CD4-positive, alpha-beta T cell treated with Interleukin-6 at 100 ng/mL for 8 hours (primary cell): Measurements from ENCODE around the gene METTL4.
A peak's percentile ranks its signal among the peaks of the same experiment; 100 is the strongest.

Experiments
- DNase-seq: peaks from one replicate; pipeline ENCODE4 v3.0.0-alpha.2; 2020; ENCODE audit warnings: mixed read lengths, low spot score

The METTL4 gene

DNA sequence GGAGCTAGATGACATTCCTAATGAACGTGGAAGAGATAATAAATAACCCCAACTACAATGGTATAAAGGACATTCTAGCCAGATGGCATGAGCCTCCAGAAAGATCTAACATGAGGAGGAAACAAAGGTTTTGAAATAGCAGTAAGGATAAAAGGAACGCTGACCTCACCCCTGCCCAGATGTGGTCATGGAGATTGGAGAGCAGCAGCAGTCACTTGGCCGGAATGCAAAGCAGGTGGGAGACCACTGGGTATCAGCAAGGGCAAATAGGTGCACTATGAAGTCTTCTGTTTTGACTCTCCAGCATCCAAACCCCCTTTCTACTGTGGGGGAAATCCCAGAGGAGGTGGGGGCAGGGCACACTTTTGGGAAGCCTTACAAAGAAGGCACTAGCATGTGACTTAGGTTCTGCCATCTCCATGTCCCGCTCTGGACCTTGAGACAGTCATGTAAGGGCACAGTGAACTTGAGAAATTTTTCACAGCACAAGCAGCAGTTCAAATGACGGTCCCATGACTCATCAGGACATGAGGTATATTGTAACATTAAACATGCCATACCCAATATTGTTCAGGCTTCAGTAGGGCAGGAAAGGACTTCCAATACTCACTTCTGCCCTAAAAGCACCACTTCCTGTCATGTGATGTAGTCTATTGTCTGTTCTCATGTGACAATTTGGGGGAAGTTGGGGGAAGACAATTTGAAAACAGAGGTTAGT lies 55.2 kb downstream of the METTL4 start:
- DNase-seq = peak; percentile 15

DNA sequence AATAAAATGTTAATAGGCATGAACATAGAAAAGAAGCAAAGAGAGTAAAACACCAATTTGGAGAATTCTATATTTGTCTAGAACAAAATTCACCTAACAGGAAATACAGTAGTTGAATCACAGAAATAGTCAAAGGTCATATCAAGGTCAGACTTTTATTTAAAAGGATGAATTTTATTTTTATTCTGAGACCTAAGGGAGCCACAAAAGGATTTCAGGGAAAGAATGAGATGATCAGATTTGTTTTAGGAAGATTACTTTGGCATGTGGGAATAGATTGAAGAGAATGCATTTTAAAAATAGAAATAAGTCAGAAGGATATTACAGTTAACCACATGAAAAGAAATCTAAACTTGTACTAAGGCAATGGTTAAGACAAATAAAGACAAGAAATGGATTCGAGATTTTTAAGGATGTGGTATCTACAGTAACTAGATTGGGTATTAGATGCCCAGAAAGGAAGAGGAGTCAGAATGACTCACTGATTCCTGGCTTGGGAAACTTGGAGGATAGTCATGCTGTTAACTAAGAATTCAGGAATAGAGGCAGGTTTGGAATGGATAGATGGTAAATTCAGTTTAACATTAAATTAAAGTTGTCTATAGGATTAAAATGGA lies 56.0 kb downstream of the METTL4 start:
- DNase-seq = no peak

DNA sequence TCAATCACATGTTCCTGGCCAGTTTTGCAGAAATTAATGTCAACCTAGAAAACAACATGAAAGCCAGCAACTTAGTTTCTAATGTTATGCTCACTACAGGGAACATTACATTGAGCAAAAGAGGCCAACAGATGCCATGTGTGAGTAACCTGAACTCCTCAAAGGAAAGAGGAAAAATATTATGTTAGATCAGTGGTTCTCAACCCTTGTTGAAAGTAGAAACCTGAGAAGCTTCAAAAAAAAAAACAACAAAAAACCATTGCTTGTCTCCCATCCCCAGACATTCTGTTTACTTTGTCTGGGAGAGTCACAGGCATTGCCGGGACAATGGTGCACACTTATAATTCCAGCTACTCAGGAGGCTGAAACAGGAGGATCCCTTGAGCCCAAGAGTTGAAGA lies 57.7 kb downstream of the METTL4 start:
- no peak for DNase-seq

DNA sequence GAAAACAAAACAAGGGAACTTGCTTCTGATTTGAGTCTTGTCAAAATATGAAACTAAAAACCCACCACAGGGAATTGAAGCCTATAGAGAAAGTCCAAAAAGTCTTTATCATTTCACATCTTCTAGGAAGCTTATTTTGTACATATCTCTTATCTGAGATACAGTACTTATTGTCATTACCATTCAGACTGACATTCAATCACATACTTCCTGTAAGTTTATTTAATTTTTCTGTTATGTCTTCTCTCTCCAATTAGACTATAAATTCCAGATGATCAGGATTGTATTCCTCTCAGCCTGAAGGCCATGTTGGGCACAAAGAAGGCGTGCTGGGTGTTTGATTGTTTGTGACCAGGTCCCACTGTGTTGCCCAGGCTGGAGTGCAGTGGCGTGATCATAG lies 59.2 kb downstream of the METTL4 start:
- no peak for DNase-seq

DNA sequence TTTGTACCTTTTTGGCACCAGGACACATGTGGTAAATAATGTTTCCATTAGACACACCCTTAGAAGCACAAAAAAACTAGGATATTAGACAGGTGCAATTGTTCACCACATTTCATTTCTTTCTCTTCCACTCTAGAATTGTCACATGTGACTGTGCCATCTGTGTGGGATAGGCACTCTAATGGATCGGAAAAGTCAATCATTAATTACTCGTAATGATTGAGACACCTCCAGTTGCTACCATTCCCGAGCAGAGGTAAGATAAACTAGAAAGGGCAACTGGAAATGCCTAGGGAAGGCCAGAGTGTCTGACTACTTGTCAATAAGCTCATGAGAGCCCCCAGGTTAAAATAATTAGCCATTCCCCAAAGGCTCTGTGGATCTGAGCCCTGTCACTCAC lies 59.9 kb downstream of the METTL4 start:
- no peak for DNase-seq

DNA sequence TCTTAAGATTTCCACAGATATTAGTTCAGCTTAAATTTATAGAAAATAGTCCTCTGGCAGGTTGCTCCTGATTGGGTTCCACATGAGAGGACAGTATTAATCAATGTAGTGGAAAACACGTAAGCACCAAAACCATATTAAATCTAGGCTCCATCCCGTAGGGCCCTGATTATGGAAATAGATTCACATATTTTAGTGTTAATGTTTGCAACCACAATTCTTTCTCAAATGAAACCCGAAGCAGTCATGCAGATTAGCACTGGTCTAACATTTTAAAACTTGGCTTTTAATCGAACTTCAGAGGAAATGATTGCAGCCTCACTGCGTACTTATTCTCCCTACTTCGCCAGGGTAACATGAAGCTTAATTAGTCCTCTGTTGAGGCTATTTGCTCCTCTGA lies 60.9 kb downstream of the METTL4 start:
- no peak for DNase-seq

DNA sequence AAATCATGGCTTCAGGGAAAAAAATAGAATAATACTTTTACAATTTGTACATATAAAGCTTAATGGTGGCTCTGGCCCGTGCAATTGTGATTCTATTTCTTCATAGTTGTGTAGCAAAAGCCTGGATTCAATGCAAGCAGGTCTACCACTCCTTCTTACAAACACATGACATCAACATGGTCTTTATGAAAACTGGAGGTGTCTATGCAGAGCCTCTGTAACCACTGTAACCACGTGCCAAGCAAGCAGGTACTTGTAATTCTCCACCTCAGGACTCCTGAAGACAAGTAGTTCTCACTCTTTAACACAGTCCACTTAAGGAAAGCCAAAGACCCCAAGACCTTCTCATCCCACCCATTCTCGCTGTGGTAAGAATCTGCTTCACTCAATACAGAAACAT lies 62.6 kb downstream of the METTL4 start:
- DNase-seq = no peak

DNA sequence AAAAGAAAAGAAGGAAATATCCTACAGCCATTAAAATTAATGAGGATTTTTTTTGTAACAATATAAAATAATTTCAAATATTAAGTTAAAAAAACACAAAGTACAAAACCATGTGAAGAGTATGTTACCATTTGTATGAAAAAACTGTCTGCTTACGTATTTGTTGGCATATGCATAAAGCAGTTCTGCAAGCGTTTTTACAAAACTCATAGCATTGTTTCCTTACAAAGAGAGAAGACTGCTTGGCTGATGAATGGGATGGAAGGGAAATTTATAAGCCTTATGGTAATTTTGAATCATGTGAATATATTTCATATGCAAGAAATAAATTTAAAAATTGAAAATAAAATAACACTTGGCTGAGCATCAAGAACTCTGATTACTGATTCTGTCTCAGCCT lies 63.1 kb downstream of the METTL4 start:
- no peak for DNase-seq

DNA sequence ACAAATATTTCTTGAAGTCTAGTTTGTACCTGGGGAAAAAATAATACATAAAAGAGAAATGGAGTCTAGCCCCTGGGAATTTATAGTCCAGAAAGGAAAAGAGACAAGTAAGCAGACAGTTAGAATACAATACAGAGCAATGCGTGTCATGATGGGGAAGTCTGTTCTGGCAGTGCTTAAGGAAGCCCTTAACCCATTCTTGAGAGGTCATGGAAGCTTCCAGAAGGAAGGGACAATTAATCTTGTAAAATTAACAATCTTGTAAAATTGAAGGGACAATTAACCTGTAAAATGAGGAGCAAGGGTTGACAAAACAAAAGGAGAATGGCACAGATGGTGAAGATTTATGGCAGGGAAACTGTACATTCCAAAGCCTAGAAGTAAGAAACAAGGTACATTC lies 66.7 kb downstream of the METTL4 start:
- DNase-seq = no peak

DNA sequence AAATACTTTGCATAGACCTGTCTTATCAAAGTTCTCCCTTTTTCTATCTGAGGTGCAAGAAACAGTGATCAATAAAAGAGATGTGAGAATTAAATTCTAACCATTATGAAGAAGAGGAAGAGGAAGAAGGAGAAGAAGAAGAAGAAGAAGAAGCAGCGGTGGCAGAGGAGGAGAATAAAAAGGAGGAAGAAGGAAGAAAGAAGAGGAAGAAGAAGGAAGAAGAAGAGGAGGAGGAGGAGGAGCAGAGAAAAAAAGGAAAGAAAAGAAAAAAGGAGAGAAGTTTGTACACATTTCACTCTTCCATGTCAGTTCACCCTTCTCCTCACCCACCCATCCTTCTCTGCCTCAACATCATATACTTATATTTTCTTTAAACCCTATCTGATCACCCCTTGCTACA lies 68.4 kb downstream of the METTL4 start:
- DNase-seq = no peak

DNA sequence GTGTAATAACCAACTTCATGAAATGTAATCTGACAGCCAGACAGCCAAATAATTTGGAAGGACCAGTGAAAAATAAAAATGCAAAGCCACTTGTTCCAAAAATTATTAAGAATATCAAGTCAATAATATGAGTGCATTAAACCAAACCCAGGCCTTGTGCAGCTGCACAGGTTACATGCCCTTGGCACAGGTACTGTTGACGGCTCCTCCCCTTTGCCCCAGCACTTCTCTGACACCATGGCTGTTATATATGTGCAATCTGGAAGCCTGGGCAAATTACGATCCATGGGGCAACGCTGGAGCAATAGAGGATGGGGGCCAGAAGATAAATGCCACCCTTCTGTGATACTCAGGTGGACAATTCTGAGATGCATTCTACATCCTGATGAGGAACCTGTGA lies 68.9 kb downstream of the METTL4 start:
- DNase-seq = no peak

DNA sequence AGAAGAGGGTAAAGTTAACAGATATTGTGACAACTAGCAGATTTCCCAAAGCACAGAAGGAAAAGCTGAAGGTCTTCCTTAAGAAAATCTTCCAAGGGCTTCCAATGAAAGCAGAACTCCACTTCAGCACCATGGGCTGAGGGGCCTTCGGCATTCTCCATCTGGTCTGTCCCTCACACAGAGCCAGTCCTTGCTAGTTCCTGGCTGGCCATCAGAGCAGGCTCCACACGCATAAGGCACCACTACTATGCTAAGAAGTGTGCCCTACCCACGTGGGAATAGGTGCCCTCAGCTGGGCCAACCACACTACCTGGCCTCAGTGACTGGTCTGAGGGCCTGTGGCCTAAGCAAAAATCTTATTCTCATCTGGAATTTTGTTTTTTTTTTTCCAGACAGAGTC lies 73.5 kb downstream of the METTL4 start:
- DNase-seq = no peak

DNA sequence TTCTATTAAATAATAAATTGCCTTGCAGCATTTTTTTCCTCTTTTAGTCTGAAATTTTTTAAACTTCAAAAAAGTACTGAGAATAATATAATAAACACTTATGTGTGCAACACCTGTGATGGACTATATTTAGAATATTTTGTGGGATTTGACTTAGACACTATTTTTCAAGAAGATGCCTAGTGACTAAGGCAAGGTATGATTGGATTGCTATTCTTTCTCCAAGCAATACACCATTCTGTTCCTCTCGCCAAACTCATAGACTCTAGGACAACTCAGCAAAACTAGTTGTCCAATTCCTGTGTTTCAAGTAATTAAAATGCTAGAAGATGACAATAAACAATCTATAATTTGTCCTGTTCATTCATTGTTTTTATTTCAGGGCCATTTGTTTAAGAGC lies 75.9 kb downstream of the METTL4 start:
- no peak for DNase-seq

DNA sequence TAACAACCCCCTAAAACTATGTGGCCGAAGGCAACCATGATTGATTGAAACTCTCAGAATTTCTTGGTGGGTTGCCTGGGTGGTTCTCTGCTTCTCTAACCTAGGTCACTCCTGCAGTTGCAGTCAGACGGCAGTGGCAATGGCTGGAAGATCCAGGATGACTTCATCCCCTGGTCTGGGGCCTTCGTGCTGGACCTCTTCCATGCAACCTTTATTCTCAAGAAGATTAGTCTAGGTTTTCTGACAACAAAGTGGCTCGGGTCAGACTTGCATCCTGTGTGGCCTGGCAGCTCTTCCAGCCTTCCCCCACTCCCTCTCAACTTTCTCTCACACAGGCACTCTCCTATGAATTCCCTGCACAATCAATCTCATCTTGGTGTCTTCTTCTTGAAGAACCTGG lies 76.4 kb downstream of the METTL4 start:
- DNase-seq = no peak
